HG03066 (cell line): Measurements from ENCODE around the gene OR51S1.
"Not testable (repeated sequence)": the region's sequence is repeated elsewhere in the genome, so short reads cannot be mapped to it uniquely, and the experiment has no call there.

Experiments
- ATAC-seq: cut with Tn5 transposase; IDR thresholded peaks from one replicate; pipeline ENCODE4 v1.9.1; 2021; ENCODE audit warnings: low read depth; ENCODE audit not compliant: unreplicated experiment

Gene OR51S1

GRCh38 chr11:4809246-4809645 lies 39.8 kb downstream of the OR51S1 start:
- ATAC-seq: no peak

- ATAC-seq: no peak
Observed at GRCh38 chr11:4808476-4808875, 40.5 kb downstream of the OR51S1 start.

DNA sequence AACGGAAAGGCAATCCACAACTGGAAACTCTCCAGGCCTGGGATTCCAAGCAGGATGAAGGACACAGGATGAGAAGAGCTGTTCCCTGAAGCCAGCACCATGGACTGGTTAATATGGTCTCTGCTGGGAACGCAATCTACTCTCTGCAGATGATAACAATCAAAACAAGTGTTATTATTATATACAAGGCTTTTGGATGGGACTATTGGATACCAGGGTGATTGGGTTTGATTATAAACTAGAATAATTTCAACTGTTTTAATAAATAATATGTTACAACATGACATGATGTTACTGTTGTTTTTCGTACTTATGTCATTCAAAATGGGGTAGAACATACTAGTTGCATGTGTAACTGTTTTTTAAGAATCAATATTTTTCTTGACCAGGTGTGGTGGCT lies 44.7 kb downstream of the OR51S1 start, which contains the start of gene OR52R1:
Gene OR52R1 (minus strand): TSS at position 101 of the 400 bp plus-strand sequence. CDS start 0 bp downstream, at position 101.
- ATAC-seq: no peak

GRCh38 chr11:4801316-4801715 lies 47.7 kb downstream of the OR51S1 start:
- not testable (repeated sequence) for ATAC-seq

DNA sequence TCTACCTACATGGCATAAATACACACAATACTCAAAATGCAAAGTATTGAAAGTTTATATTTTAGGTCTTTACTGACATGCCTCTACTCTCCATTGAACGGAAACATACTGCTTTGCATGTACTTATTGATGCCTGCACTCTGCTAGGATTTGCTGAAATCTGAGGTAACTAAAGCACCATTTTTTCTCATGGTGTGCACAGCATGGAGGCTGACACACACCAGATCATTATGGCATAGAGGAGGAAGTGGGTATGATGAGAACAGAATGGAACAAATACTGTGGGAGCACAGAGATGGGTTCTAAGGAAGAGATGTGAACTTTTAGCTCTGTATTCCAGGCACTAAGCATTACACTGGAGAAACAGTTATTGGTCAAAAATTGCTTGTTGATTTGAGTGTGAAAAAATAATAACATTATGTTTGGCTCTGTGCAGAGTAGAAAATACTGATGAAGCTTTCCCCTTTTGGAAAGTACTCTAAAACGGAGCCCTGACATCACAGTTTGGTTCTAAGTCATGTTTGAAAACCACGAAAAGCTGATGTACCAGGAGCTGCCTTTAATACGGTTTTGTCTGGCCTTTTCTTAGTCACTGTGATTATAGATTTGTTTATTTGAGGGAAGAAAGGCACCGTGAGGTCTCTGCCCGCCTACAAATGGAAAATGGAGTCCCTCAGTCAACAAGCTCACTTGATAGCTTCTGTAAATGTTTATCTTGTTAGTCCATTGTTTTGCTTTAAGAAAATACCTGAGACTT lies 50.4 kb downstream of the OR51S1 start:
- ATAC-seq: no peak
